GM19238 (cell line): Measurements from ENCODE around the gene NPEPL1.
"Not testable (repeated sequence)": the region's sequence is repeated elsewhere in the genome, so short reads cannot be mapped to it uniquely, and the experiment has no call there.

ENCODE experiments used
- DNase-seq: peaks from one replicate; pipeline ENCODE4 v3.0.0; 2011; ENCODE audit warnings: low spot score; ENCODE audit not compliant: insufficient read length

The NPEPL1 gene

DNA sequence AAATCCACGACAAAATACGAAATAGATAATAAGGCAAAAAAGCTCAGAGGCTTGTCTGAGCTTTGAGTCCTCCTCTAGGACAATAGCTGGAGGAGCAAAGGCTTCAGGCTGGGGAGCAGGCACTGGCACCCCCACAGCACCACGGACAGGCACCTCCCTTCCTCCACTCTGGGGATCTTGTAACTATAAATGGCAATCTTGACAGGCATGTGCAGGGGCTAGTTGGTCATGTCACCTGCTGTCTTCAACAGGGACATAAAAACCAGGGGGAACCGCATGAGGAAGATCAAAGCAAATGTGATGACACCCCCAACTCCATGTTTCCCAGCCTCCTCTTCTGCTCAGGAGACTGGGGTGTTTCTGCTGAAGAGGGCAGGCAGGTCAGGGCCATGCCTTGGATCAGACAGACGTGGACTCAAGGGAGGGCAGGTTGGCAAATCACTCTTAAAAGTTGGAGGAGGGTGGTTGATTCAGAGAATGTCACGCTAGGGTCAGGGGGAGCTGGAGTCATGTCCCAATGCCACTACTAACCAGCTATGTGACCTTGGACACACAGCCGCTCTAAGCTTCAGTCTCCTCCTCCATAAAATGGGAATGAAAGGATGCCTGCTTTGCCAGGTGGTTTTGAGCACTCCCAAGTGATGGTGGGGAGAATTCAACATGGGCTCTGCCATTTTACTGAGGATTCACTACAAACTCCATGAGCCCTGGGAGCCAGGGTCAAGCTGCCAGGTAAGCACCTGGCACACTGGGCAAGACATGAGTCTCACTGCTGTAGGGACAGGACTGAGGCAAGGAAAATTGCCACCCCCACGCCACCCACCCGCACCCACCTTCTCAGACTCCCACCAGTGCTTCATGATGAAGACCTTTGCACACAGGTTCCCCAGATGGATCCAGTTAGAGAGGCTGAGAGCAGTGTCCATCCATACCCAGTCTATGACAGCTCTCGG lies 48.0 kb downstream of the NPEPL1 start:
- DNase-seq: no peak

DNA sequence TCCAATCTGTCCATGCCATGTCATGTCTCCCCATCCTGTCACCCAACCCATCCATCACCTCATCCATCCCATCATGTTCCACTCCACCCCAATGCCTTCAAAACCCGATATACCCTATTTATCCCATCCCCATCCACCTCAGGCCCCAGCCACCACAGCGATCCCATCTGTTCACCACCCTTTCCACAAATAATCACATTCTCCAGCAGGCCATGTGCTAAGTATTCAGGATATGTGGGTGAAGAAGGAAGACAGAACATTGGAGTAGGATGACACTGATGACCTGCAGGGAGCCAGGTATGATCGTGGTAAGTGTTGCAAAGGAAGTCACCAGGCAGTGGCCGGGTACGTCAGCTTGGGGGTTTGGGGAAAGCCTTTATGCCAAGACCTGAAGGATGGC lies 48.8 kb downstream of the NPEPL1 start:
- no peak for DNase-seq

DNA sequence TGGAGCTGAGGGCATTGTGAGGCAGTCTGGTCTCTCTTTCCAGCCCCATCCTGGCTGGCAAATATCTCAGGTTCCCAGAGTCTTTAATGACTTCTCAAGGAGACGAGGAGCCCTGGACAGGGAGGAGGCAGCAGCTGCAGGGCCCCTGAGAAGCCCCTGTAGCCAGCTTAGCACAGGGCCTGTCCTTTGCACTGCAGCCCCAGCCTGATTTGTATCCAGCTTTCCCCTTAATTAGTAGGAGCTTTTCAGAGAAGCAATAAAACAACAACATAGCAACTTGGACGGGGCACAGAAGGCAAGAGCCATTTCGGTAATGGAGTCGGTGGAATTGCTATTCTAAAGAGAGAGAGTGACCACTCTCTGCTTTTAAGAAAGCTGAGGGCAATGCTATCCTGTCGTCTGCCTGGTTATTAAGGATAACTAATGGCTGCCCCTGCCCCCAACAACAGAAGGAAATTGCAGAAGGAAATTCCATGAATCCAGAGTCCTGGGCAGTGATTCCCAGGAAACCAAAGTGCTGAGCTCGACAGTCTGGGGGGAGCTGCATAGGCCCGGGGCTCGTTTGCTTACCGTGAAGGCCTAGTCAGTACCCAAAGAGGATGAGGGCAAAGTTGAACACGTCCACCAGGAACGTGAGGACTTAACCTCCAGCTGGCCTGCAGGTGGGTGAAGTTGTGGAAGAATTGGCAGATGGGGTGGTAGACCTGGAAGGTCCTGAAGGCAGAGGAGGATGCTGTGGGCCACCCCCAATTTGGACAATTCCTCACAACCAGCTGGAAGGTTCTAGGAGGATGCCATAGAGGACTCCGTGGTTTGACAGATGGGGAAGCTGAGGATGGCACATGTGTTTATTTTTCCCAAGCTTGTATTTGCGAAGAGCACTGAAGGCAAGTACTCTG lies 50.3 kb downstream of the NPEPL1 start:
- no peak for DNase-seq

DNA sequence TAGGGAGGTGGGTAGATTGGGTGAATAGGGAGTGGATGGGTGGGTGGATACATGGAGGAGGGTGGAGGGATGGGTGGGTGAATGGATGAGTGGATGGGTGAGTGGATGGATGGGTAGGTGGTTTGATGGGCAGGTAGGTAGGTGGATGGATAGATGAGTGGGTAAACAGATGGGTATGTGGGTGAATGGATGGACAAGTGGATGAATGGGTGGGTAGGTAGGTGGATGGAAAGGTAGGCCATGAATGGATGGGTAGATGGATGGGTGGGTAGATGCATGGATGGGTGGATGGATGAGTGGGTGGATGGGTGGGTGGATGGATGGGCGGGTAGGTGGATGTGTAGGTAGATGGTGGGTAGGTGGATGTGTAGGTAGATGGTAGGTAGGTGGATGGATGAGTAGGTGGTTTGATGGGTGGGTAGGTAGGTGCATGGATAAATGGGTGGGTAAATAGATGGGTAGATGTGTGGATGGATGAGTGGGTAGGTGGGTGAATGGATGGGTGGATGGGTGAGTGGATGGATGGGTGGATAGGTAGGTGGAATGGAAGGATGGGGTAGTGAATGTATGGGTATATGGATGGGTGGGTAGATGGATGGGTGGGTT lies 51.4 kb downstream of the NPEPL1 start:
- DNase-seq: no peak

DNA sequence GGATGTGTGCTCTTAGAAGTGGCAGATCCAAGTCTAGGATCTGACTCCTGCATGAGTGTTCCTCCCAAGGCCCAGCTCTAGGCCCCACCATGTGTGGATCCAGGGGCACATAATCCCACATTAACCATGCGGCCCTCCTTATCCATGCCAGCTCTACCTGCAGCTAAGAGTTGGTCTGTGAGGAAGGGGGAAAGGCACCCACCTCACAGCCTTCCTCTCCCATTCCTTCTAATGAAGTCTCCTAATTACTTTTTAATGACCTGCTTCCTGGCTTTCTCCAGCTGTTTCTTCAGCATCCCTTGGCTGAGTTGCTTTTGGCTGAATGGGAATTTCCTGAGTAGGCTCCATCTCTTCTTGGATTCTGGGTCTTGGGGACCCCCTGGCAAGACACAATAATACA lies 52.2 kb downstream of the NPEPL1 start:
- DNase-seq: no peak

DNA sequence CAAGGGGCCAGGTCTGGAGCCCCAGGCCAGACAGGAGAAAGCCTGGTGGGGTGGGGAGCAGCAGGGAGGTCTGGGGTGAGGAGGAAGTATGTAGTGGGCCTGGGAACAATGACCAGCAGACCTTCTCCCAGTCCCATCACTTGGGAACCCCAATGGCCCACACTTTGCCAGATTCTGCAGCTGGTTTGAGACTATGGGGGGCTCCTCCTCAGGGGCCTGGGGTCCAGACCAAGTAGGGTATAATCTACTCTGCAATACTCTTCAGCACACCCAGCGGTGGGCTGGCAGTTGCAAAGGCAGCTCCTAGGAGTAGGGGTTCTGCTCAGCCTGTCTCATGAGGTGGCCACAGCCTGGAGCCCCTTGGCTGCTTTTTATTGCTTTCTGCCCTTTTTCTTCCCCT lies 52.8 kb downstream of the NPEPL1 start:
- no peak for DNase-seq

DNA sequence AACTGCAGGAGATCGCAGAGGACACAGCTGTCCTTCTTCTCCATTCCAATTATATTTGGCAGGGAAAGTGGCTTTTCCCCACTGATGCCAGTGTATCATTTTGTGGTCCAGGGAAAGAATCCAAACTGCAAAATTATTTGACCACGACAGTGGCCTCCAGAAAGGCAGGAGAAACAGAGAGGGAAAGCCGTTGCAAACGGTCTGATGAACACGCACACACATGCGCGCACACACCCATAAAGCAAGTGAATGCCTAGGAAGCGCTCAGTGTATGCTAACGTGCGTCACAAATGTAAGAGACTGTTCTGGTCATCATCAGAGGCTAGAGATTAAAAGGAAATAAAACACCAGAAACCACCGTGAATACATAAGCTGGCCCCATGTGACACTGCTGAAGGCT lies 54.0 kb downstream of the NPEPL1 start:
- no peak for DNase-seq

DNA sequence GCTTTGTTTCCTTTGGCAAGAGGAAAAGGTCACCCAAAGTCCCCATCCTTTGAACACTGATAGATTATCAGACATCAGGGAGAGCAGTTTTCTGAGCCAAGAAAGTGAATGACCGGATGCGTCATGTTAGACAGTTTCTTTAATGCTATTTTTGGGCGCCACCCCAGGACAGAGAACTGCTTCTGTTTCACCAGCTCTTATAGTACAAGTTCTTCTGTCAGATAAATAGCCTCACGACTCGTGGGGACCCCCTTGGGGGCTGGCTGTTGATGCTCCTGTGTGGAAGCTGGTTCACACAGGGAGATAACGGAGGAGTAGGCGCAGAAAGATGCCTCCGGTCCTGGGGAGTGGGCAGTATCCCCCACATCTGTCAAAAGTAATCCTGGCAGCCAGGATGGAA lies 54.6 kb downstream of the NPEPL1 start:
- DNase-seq: no peak

DNA sequence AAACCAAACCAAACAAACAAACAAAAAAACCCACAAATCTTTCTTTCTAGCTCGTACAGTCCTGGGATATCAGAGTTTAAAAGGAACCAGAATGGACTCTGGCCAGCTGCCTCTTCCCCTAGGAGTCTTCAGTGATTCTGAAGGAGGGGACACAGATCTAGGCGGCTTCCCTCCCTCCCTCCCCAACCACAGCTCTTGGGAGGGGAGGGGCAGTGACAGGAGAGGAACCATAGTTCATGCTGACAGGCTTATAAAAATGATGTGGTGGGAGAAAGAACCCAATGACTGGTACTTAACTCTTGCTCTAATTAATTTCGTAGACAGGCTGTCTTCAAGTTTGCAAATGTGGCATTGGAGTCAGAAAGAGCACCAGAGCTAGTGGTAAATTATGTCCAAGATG lies 56.0 kb downstream of the NPEPL1 start:
- DNase-seq: no peak

DNA sequence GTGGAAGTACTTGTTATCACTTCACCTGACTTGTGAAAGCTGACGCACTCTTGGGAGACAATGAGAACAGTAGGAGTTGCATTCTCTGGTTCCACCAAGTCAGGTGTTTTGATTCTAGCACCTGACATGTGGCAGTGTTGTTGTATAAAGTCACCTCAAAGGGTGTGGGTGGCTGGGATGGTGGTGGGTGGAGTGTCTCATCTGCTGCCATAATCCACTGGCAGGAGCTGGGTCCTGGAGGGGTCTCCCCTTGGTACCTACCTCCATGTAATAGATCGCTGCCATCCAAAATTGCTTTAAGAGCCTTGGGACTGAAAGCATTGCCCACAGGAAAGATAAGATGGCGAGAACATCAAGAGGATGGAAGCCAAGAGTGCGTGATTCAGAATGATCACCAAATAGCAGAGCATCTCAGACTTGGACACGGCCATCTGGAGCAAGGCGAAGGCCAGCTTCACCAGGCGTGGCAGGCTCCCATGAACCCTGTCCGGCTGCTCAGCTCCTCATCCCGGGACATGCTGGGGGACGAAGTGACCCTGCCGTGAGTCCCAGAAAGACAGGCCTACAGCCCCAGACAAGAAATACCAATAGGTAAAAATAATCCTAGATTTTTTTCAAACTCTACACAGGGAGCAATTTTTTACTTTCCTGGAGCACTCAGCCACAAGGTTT lies 56.6 kb downstream of the NPEPL1 start:
- no peak for DNase-seq

DNA sequence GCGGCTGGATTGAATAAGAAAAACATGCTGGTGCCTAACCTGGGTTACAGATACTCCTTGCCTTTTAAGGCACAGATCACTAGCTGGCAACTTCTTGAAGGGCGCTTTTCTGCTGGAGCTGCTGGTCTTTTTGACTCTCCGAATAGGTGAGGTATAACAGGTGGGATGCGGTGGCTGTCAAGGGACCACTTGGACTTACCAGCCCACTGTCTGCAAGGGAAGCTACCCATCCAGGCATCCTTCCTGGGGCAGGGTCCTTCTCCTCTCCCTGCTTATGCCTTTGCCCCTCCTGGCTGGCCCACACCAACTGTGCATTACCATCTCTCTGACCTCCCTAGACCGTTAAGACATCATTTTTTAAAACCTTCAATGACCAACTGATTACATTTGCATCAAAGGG lies 57.4 kb downstream of the NPEPL1 start:
- no peak for DNase-seq

DNA sequence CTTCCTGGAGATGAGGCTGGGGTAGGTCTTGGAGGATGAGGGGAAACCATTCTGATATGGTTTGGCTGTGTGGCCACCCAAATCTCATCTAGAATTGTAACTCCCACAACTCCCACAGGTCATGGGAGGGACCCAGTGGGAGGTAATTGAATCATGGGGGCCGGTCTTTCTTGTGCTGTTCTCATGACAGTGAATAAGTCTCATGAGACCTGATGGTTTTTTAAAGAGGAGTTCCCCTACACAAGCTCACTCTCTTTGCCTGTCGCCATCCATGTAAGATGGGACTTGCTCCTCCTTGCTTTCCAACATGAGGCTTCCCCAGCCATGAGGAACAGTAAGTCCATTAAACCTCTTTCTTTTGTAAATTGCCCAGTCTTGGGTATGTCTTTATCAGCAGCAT lies 58.1 kb downstream of the NPEPL1 start:
- not testable (repeated sequence) for DNase-seq

DNA sequence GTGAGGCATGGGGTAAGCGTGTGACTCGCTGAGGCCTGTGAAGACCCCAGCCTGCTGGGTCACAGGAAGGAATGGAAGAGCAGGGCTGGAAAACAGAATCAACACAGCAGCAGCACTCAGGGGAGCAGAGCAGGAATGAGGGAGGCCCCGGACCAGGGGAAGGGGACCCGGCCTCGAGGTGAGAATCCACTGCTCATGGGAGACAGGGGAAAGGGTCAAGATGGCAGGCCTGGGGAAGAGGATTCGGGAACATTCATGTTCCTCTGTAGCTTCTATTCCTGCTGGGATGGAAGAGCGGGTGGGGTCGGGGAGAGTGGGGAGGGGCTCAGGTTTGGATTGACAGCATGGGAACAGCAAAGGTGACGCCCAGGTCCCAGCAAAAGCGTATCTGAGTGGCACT lies 59.4 kb downstream of the NPEPL1 start:
- DNase-seq: no peak

DNA sequence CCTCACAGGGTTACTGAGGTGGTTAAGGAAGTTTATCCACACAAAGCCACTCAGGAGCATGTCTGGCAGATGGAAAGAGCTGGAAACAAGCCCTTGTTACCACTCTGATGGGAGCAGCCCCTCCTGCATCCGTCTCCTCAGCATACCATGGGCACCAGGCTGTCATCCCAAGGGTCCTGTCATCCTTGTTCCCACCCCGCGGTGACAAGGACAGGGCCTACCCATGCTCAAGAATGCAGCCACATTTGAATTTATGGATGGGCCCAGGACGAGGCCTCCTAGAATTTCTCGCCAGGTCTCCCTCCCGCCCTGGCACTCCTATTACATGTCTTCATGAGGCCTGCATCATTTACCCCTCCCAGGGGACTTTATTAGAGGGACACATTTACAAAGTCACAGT lies 60.0 kb downstream of the NPEPL1 start:
- no peak for DNase-seq

DNA sequence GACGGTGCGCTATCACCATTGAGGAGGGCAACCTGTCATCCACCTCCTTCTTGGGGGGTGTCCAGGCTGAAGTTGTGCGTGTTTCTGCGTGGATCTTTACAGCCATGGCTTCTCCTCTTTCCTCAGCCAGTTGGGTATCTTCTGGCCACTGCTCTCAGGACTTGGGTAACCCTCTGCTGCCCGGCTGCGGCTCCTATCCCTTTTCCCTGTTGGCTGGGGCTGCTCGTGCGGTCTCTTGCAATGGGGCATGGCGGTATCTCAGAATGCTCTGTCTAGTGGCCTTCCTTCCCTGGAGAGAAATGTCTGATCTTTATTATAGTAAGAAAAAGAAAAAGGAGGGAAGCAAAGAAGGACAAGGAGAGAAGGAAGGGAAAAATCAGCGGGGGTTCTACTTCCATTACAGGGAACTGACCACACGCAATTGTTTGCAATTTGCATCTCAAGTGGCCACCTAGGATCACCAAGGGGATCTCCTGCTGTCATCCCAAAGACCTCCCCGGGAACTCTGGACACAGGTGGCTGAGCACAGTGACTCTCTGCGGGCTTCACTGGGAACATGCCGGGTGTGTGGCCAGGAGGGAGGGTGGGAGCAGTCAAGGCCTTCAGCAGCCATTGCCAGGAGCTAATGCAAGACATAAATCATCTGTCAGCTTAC lies 60.8 kb downstream of the NPEPL1 start:
- DNase-seq: no peak

DNA sequence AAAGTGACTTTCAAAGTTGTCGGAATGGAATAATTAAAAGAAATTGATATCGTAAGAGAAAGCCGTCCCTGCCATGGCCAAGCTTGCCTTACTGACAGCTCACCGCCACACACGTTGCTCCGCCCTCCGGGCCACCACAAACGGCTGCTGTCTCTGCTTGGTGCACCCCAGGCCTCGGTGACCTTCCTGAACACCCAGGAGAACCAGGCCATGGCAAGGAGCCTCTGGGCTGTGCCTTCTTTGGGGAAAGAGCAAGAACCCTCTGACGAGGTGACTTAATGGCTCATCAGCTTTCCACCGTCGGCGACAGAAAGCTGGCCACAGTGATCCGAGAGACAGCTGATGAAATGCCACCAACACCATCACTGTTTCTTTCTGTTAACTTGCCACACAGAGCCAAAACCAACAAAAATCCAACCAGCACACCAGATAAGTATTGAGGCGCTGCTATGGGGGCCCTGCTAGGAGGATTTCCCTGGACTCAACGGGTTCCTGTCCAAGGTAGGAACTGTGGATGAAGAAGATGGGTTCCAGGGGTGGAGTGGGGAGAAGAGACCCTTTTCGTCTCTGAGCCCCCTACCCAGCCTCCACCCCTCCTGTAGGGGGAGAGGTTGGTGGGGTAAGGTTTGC lies 61.4 kb downstream of the NPEPL1 start:
- DNase-seq: no peak

DNA sequence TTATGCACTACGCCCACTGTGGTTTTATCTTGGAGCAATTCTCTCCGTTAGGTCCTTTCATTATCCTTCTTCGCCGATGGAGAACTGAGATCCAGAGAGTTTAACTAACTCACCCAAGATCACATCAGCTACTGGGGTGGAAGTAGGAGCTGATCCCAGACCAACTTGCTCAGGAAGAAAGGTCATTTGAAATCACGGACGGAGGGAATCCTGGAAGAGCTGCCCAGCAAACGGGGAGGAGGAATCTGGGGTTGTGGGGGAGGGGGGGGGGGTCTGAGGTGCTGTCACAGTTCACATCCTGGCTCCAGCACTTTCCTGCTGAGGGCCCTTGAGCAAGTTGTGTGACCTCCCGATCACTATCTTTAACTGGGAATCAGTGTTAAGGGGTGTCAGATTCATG lies 62.0 kb downstream of the NPEPL1 start:
- no peak for DNase-seq

DNA sequence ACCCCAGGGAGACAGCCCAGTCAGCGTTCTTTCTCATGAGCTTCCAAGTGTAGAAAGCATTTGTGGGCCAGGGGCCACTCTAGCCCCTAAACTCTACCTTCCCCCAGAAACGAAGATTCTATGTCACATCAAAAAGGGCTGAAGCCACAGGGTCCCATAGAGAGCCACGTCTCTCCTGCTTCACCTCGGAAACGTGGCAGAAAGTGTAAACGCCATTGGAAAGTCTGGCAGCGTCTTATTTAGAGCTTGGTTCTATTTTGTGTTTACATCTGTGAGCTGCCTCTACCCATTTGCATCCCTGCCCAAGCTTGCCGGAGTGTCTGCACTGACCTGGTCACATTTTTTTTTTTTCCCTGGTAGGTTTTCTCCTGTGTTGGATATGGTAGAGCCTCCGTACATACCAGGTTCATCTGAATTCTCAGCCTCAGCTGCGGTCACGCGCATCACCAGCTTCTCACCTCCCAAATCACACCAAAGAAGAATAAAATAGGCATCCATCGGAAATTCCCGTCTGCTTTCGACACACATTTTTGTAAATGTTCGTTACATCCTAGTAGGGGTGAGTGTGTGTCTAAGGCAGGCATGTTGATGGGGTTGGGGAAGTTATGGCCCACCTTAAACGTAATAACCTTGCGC lies 62.6 kb downstream of the NPEPL1 start:
- DNase-seq: no peak

DNA sequence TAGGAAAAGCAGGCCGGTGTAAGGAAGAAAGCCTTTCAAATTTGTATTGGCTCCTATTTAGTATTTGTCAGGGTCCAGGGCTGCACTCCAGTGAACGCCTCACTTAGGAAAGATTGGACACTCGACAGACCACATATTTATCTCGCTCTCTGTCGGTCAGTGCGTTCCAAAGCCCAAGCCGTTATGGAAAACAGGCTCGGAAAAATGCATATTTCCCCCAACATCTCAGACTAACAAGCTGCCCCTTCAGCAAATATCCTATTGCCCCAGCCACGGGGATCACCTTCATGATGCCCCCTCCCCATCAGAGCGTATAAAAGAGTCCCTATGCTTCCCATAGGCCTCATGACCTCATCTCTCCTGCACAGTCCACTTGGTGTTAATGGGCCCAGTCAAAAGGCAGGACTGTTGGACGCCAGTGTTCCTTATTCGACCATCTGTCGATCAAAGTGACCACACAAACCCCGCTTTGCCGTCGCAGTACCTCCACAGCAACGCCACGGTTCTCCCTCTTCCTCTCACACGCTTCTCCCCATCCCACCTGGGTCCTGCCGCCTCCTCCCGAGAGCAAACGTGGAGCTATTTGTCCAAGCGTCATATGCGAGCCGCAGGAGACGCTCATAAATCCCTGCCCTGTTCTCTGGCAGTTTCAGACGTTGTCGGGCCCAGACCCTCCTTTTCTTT lies 63.3 kb downstream of the NPEPL1 start:
- no peak for DNase-seq

DNA sequence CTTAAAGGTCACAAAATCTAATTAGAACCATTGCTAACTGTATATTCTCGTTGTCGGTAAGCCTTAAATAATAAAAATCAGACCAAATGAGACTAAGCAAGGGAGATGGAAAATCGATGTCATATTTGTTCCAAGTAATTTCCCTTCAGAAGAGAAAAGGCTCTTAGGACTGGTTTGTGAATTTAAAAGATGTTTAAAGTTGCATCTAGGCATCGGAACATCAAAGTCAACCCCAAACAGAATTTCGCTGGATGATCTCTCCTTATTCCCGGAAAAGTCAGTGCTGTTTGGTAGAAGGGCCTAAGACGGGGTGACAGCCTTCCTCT lies 63.8 kb downstream of the NPEPL1 start:
- DNase-seq: no peak
